GM12891 (cell line): ENCODE measurements around the gene CASP8AP2.
"Not testable (repeated sequence)": the region's sequence is repeated elsewhere in the genome, so short reads cannot be mapped to it uniquely, and the experiment has no call there.

Experiments used
- POLR2A ChIP-seq: IDR thresholded peaks from 2 replicates; pipeline ENCODE4 v1.6.1; 2011; ENCODE audit warnings: low read depth, low read length, control low read depth
- POLR2AphosphoS5 ChIP-seq: IDR thresholded peaks from 2 replicates; pipeline ENCODE4 v1.6.1; 2011; ENCODE audit warnings: low read depth, low read length, control low read depth
- SPI1 ChIP-seq: IDR thresholded peaks from 2 replicates; pipeline ENCODE4 v1.6.1; 2011; ENCODE audit warnings: low read depth, low read length, control low read depth
- TAF1 ChIP-seq: IDR thresholded peaks from 2 replicates; pipeline ENCODE4 v1.6.1; 2011; ENCODE audit warnings: low read depth, low read length, control low read depth

- not testable (repeated sequence) for TF ChIP-seq POLR2A, SPI1, POLR2AphosphoS5, TAF1
Observed at GRCh38 chr6:89910001-89910901, 80.6 kb downstream of the CASP8AP2 start.
